ENCODE results near the gene PC. TPM values are rescaled to one million over a fixed set of nuclear protein-coding genes. Genes with fewer than 3 reads are reported as not detected.
"Not testable (repeated sequence)": the region's sequence is repeated elsewhere in the genome, so short reads cannot be mapped to it uniquely, and the experiment has no call there.

Gene PC
- total RNA-seq, 1 experiment from 2014 or later = 24.5 TPM

DNA sequence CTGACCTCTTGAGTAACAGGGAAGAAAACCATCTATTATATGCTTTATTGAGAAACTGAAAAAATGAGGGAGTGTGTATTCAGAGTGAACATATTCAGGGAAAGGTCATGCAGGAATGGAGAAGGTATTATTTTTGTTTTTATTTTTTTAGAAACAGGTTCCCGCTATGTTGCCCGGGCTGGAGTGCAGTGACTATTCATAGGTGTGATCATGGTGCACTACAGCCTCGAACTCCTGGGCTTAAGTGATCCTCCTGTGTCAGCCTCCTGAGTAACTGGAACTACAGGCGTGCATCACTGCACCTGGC, 123.7 kb downstream of the PC start:
- ChIA-PET CTCF (interaction anchor here (0.6 to 1.0 kb wide), 4 partner anchors 20 to 156 kb away, joined by 4 to 7 read pairs (median 4); partner anchors contain the start of gene RBM4B), POLR2A (ENCODE audit: unreplicated experiment) (interaction anchor here (0.5 kb wide), 1 partner anchor 1915 kb away, joined by 11 read pairs; no protein-coding TSS in a partner anchor)
- Histone ChIP-seq H3K9ac (ENCODE audit: low read length) (no peak overlapping the region), H3K27me3 (ENCODE audit: low read length) (no peaks in the 10 kb centered on the region), H3K4me3 (ENCODE audit: low read length) (no peak overlapping the region), H3K9me2 (replicated peaks; ENCODE audit: low read length) (no peaks in the 10 kb centered on the region), H3K9me3 (ENCODE audit: low read length) (no peaks in the 10 kb centered on the region), H3K4me1 (ENCODE audit: insufficient read depth, low read length) (peaks cover 10% of the 10 kb centered on the region), H3K27ac (ENCODE audit: low read length) (no peak overlapping the region), H2AFZ (ENCODE audit: low read length) (no peak overlapping the region), H3K4me2 (ENCODE audit: low read length) (no peak overlapping the region), H3F3A (ENCODE audit: low read length, unreplicated experiment) (peaks cover 9% of the 10 kb centered on the region), H4K20me1 (ENCODE audit: low read length) (no peaks in the 10 kb centered on the region), H3K36me3 (ENCODE audit: low read depth, low read length) (peaks cover 8% of the 10 kb centered on the region; the same call in 1 of the 2 replicates), H3K79me2 (ENCODE audit: low read length) (no peaks in the 10 kb centered on the region)
- no peak for ATAC-seq
- BruUV-seq (replicated peaks) = no TSS peak
- intact Hi-C loops (cut with micrococcal nuclease) = loop anchor here (1.0 to 5.0 kb wide), 4 partner anchors 20 to 140 kb away; no protein-coding TSS in a partner anchor
- no peak for DNase-seq
- no peak for TF ChIP-seq EZH2 (IDR thresholded peaks at IDR 0.05; ENCODE audit: low read length, unreplicated experiment)
- TF ChIP-seq, protein P1, sequence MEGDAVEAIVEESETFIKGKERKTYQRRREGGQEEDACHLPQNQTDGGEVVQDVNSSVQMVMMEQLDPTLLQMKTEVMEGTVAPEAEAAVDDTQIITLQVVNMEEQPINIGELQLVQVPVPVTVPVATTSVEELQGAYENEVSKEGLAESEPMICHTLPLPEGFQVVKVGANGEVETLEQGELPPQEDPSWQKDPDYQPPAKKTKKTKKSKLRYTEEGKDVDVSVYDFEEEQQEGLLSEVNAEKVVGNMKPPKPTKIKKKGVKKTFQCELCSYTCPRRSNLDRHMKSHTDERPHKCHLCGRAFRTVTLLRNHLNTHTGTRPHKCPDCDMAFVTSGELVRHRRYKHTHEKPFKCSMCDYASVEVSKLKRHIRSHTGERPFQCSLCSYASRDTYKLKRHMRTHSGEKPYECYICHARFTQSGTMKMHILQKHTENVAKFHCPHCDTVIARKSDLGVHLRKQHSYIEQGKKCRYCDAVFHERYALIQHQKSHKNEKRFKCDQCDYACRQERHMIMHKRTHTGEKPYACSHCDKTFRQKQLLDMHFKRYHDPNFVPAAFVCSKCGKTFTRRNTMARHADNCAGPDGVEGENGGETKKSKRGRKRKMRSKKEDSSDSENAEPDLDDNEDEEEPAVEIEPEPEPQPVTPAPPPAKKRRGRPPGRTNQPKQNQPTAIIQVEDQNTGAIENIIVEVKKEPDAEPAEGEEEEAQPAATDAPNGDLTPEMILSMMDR (conservative IDR thresholded peaks at IDR 0.05; ENCODE audit: low read depth, low read length) = peak; percentile 14; the same call in 1 of the 2 replicates

DNA sequence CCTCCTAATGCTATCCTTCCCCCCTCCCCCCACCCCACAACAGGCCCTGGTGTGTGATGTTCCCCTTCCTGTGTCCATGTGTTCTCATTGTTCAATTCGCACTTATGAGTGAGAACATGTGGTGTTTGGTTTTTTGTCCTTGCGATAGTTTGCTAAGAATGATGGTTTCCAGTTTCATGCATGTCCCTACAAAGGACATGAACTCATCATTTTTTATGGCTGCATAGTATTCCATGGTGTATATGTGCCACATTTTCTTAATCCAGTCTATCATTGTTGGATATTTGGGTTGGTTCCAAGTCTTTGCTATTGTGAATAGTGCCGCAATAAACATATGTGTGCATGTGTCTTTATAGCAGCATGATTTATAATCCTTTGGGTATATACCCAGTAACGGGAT, 133.6 kb downstream of the PC start:
- intact Hi-C loops (cut with micrococcal nuclease); H3K9ac ChIP-seq (ENCODE audit: low read length); POLR2A ChIA-PET (ENCODE audit: unreplicated experiment); H3K27ac ChIP-seq (ENCODE audit: low read length); ATAC-seq; H4K20me1 ChIP-seq (ENCODE audit: low read length); H3K9me2 ChIP-seq (replicated peaks; ENCODE audit: low read length); H3K9me3 ChIP-seq (ENCODE audit: low read length); H3K79me2 ChIP-seq (ENCODE audit: low read length); H2AFZ ChIP-seq (ENCODE audit: low read length); H3K4me3 ChIP-seq (ENCODE audit: low read length); H3K27me3 ChIP-seq (ENCODE audit: low read length); DNase-seq; H3K36me3 ChIP-seq (ENCODE audit: low read depth, low read length); BruUV-seq (replicated peaks); H3K4me1 ChIP-seq (ENCODE audit: insufficient read depth, low read length); H3F3A ChIP-seq (ENCODE audit: low read length, unreplicated experiment); H3K4me2 ChIP-seq (ENCODE audit: low read length); CTCF ChIA-PET: not testable (repeated sequence)

DNA sequence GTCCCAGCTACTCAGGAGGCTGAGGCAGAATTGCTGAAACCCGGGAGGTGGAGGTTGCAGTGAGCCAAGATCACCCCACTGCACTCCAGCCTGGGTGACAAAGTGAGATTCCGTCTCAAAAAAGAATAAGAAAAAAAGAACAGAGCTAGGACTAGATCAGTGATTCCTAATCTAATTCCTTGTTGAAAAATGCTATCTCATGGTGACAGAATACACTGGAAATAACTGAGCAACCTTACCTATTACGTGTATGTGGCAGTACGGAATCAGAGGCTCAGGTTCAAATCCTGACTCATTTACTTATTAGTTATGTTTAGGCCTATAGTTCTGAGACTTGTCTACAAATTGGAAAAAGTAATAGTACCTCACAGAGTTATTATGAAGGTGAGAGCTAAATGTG, 134.5 kb downstream of the PC start:
- no peaks in the 10 kb centered on the region for H3K27me3 ChIP-seq (ENCODE audit: low read length)
- H3K27ac ChIP-seq (ENCODE audit: low read length) = no peak overlapping the region
- H3K9me3 ChIP-seq (ENCODE audit: low read length) = no peaks in the 10 kb centered on the region
- no peak for TF ChIP-seq EZH2phosphoT487 (IDR thresholded peaks at IDR 0.05; ENCODE audit: borderline replicate concordance, low read length)
- TF ChIP-seq, protein P1 (conservative IDR thresholded peaks at IDR 0.05; ENCODE audit: low read depth, low read length) = no peak
- no peak for TF ChIP-seq EZH2 (IDR thresholded peaks at IDR 0.05; ENCODE audit: low read length, unreplicated experiment)
- ChIA-PET POLR2A (ENCODE audit: unreplicated experiment) (no interaction called here), CTCF (no interaction called here)
- ATAC-seq = no peak
- intact Hi-C loops (cut with micrococcal nuclease) = no loop called here
- H4K20me1 ChIP-seq (ENCODE audit: low read length) = no peaks in the 10 kb centered on the region
- H2AFZ ChIP-seq (ENCODE audit: low read length) = no peak overlapping the region
- peaks cover 4% of the 10 kb centered on the region; the same call in 1 of the 2 replicates for H3K36me3 ChIP-seq (ENCODE audit: low read depth, low read length)
- no peaks in the 10 kb centered on the region for H3K9me2 ChIP-seq (replicated peaks; ENCODE audit: low read length)
- H3K4me2 ChIP-seq (ENCODE audit: low read length) = no peak overlapping the region
- no peaks in the 10 kb centered on the region for H3F3A ChIP-seq (ENCODE audit: low read length, unreplicated experiment)
- no peaks in the 10 kb centered on the region for H3K79me2 ChIP-seq (ENCODE audit: low read length)
- H3K4me1 ChIP-seq (ENCODE audit: insufficient read depth, low read length) = no peaks in the 10 kb centered on the region
- no peak for DNase-seq
- BruUV-seq (replicated peaks) = no TSS peak
- H3K9ac ChIP-seq (ENCODE audit: low read length) = no peak overlapping the region
- H3K4me3 ChIP-seq (ENCODE audit: low read length) = no peak overlapping the region

All from PC-3 (cell line).